Esophagus squamous epithelium (tissue), 5 donors: ENCODE data around the gene SLC25A33. TPM values are rescaled to one million over a fixed set of nuclear protein-coding genes. Genes with fewer than 3 reads are reported as not detected.

Experiments
- DNase-seq: peaks from one replicate; lab custom pipeline; 2025; lab: John Stamatoyannopoulos, UW
- H3K27ac ChIP-seq, 4 donors: fragments of 200-600 bp; sonication (generic); one replicate each; pipeline ENCODE4 v1.5.1; 2016 to 2019; ENCODE audit warnings: mild to moderate bottlenecking in 1 of 4
- H3K27me3 ChIP-seq, 4 donors: fragments of 200-600 bp; sonication (generic); 1 replicate in 3 of 4; 2 replicates in 1 of 4; pipeline versions ENCODE4 v1.5.1 to v1.6.0; 2017 to 2021; ENCODE audit warnings: antibody characterized with exemption in 1 of 4
- H3K36me3 ChIP-seq, 3 donors: fragments of 200-600 bp; sonication (generic); one replicate each; pipeline ENCODE4 v1.5.1; 2016 to 2019
- H3K4me1 ChIP-seq, 3 donors: fragments of 200-600 bp; sonication (generic); one replicate each; pipeline ENCODE4 v1.5.1; 2017 to 2019
- H3K4me3 ChIP-seq, 4 donors: fragments of 200-600 bp; sonication (generic); 1 replicate in 3 of 4; 2 replicates in 1 of 4; pipeline ENCODE4 v1.5.1; 2016 to 2019; ENCODE audit warnings: mild to moderate bottlenecking in 2 of 4, moderate library complexity in 1 of 4
- H3K9me3 ChIP-seq, 3 donors: fragments of 200-600 bp; sonication (generic); one replicate each; pipeline ENCODE4 v1.5.1; 2016 to 2019
- POLR2A ChIP-seq, 4 donors: fragments of 450-650 bp; IDR thresholded peaks; one replicate each; pipeline ENCODE4 v1.6.1; 2017; ENCODE audit warnings: antibody characterized with exemption in 4 of 4, mild to moderate bottlenecking in 4 of 4, moderate library complexity in 3 of 4
- WGBS, 2 donors: methylation state at CpG; one replicate each; pipeline ENCODE4 v1.1.5; 2018; 5-methylcytosine and 5-hydroxymethylcytosine counted together
- intact Hi-C: fragments of 100-400 bp; cut with DNase I; formaldehyde crosslinking; loops from one replicate; pipeline ENCODE4 v1.15.0; 2022
- total RNA-seq, 4 donors: library from RNA; depleted of rRNA; stranded (reverse); fragments of >200 nt; gene quantifications; one replicate each; pipeline ENCODE4 v1.1.0, GENCODE V29; 2016
- TF ChIP-seq, protein P1 (sequence below), 6 experiments: fragments of 450-650 bp in 4 of 6; fragments of 200-600 bp in 2 of 6; sonication (generic) in 2 of 6; IDR thresholded peaks; one replicate each; pipeline ENCODE4 v1.5.1; 2016 to 2019; ENCODE audit warnings: antibody characterized with exemption in 6 of 6, mild to moderate bottlenecking in 4 of 6, moderate library complexity in 4 of 6
- donor health status: DM: yes; HTN: yes; CAD: no.

Gene SLC25A33
- total RNA-seq, 4 donors from 2014 or later: 4.2 to 7.2 (median 5.7) TPM

- WGBS, 2 donors: 80 to 85% methylated on average over 4 of the region's 4 CpGs
- H3K4me1 ChIP-seq: peaks cover 4 to 35% (median 11%) of the 10 kb centered on the region in 3 donors
- H3K27ac ChIP-seq: no peak overlapping the region
- H3K4me3 ChIP-seq: no peak overlapping the region
- TF ChIP-seq, protein P1, sequence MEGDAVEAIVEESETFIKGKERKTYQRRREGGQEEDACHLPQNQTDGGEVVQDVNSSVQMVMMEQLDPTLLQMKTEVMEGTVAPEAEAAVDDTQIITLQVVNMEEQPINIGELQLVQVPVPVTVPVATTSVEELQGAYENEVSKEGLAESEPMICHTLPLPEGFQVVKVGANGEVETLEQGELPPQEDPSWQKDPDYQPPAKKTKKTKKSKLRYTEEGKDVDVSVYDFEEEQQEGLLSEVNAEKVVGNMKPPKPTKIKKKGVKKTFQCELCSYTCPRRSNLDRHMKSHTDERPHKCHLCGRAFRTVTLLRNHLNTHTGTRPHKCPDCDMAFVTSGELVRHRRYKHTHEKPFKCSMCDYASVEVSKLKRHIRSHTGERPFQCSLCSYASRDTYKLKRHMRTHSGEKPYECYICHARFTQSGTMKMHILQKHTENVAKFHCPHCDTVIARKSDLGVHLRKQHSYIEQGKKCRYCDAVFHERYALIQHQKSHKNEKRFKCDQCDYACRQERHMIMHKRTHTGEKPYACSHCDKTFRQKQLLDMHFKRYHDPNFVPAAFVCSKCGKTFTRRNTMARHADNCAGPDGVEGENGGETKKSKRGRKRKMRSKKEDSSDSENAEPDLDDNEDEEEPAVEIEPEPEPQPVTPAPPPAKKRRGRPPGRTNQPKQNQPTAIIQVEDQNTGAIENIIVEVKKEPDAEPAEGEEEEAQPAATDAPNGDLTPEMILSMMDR (IDR thresholded peaks at IDR 0.05): no peak
- no peak for TF ChIP-seq POLR2A (IDR thresholded peaks at IDR 0.05)
- DNase-seq: no peak
- H3K9me3 ChIP-seq: no peaks in the 10 kb centered on the region
- peaks cover 0 to 48% (median 4%) of the 10 kb centered on the region in 3 donors for H3K36me3 ChIP-seq
- intact Hi-C loops: no loop called here
- no peaks in the 10 kb centered on the region for H3K27me3 ChIP-seq
Observed at GRCh38 chr1:9553736-9554144, 14.5 kb downstream of the SLC25A33 start.

GRCh38 chr1:9555942-9556341 is 16.7 kb downstream of the SLC25A33 start:
- 71 to 76% methylated on average over 3 to 4 of the region's 4 CpGs for WGBS, 2 donors
- no peak for DNase-seq
- no peaks in the 10 kb centered on the region for H3K27me3 ChIP-seq
- H3K4me1 ChIP-seq: peaks cover 4 to 51% (median 12%) of the 10 kb centered on the region in 3 donors
- no peak overlapping the region for H3K4me3 ChIP-seq
- H3K9me3 ChIP-seq: no peaks in the 10 kb centered on the region
- peaks cover 0 to 51% (median 4%) of the 10 kb centered on the region in 3 donors for H3K36me3 ChIP-seq
- H3K27ac ChIP-seq: peak overlapping the region; percentile 14 to 55 (median 44)
- intact Hi-C loops: no loop called here
- TF ChIP-seq, protein P1 (IDR thresholded peaks at IDR 0.05): no peak
- TF ChIP-seq POLR2A (IDR thresholded peaks at IDR 0.05): no peak

DNA sequence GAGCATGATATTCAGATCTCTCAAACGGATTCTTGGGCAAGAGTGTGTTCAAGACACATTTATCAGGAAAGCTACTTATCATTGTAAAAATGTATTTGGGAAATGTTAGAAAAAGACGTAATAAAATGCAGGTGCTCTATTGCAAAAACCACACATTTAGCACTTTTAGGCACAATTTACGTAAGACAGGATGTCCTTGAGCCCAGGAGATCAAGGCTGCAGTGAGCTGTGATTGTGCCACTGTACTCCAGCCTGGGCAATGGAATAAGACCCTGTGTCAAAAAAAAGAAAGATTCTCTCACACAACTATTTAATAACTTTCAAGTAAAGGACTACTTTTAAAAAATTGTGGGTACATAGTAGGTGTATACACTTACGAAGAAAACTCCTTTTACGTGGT is 18.4 kb downstream of the SLC25A33 start:
- H3K27ac ChIP-seq: no peak overlapping the region

GRCh38 chr1:9558271-9558945 is 19.1 kb downstream of the SLC25A33 start:
- DNase-seq: no peak
- no peak overlapping the region for H3K4me3 ChIP-seq
- peaks cover 0 to 50% (median 4%) of the 10 kb centered on the region in 3 donors for H3K36me3 ChIP-seq
- H3K27me3 ChIP-seq: no peaks in the 10 kb centered on the region
- peaks cover 7 to 48% (median 22%) of the 10 kb centered on the region in 3 donors for H3K4me1 ChIP-seq
- WGBS, 2 donors: 79 to 84% methylated on average over 6 of the region's 6 CpGs
- peak overlapping the region in 1 of 4 donors; percentile 0 for H3K27ac ChIP-seq
- H3K9me3 ChIP-seq: no peaks in the 10 kb centered on the region
- intact Hi-C loops: no loop called here
- TF ChIP-seq, protein P1 (IDR thresholded peaks at IDR 0.05): no peak
- no peak for TF ChIP-seq POLR2A (IDR thresholded peaks at IDR 0.05)

More for the DNA sequence above, 18.4 kb downstream of the SLC25A33 start:
- 81 to 94% methylated on average over 5 of the region's 5 CpGs for WGBS, 2 donors
- H3K4me3 ChIP-seq: no peak overlapping the region
- no peaks in the 10 kb centered on the region for H3K9me3 ChIP-seq
- TF ChIP-seq POLR2A (IDR thresholded peaks at IDR 0.05): no peak
- H3K27me3 ChIP-seq: no peaks in the 10 kb centered on the region
- H3K4me1 ChIP-seq: peaks cover 7 to 48% (median 22%) of the 10 kb centered on the region in 3 donors
- intact Hi-C loops: no loop called here
- no peak for DNase-seq
- H3K36me3 ChIP-seq: peaks cover 0 to 51% (median 4%) of the 10 kb centered on the region in 3 donors

DNA sequence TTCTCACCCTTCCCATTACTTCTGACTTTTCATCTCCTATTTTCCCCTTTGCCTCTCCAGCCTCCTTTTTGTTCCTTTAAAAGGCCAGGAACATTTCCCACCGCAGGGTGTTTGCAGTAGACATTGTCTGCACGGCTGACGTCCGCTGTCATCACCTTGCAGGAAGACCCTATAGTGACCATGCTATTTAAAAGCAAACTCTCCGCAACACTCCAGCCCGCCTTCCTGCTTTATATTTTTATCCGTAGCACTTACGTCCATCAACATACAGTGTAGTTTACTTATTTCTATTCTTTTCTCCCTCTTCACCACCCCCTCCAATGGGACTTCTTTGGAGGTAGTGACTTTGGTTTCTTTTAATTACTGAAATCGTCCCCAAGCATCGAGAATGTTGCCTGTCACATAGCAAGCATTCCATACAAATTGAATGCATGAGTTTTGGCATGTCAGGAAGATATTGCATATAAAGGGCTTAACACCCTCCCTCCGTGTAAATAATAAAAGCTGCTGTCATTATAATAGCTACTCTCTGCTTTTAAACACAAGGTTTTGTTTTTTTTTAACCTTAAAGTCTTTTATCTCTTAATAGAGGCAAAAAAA is 19.8 kb downstream of the SLC25A33 start:
- H3K36me3 ChIP-seq: peaks cover 0 to 44% (median 4%) of the 10 kb centered on the region in 3 donors
- no peaks in the 10 kb centered on the region for H3K27me3 ChIP-seq
- H3K4me3 ChIP-seq: no peak overlapping the region
- DNase-seq: no peak
- TF ChIP-seq, protein P1 (IDR thresholded peaks at IDR 0.05): no peak
- no peak for TF ChIP-seq POLR2A (IDR thresholded peaks at IDR 0.05)
- H3K4me1 ChIP-seq: peaks cover 7 to 48% (median 22%) of the 10 kb centered on the region in 3 donors
- WGBS, 2 donors: 68 to 74% methylated on average over 11 of the region's 11 CpGs
- intact Hi-C loops: no loop called here
- H3K27ac ChIP-seq: peak overlapping the region in 1 of 4 donors; percentile 0
- no peaks in the 10 kb centered on the region for H3K9me3 ChIP-seq
